ENCODE data around the gene UBP1. TPM values are rescaled to one million over a fixed set of nuclear protein-coding genes. Genes with fewer than 3 reads are reported as not detected.
"Not testable (repeated sequence)": the region's sequence is repeated elsewhere in the genome, so short reads cannot be mapped to it uniquely, and the experiment has no call there.

UBP1 gene
- polyA plus RNA-seq, 3 donors, result 15.6 to 31.4 (median 28.7) TPM

DNA sequence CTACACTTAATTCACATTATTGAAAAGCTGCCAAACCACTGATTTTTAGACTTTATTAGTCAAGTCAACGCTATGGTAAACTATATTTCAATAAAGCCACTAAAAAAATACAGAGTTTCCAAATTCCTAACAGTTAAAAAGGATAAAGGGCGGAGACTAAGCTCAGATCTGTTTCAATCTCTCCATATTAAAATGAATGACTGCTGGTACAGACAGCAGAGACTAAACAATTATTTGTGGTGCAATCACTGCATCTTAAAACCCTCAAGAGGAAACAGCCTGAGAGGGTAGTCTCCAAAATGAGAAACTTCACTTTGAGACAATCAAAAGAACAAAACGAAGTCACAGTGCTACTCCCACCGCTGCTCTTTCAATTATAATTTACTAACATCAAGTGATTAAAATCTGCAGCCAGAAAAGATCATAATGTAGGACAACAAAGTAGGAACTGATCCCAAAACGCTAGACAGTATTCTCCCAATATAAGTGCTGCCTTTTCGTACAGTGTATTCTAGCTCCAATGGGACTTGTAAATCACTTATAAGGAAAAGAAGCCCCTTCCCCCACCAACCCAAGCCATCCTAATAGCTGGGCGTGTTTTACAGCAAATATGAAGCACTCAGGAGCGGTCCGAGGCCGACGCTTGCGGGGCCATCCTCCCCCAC lies 1.2 kb downstream of the UBP1 start:
- 2 to 6% (median 4%) methylated on average over 12 of the region's 12 CpGs for WGBS, 3 donors
- peak overlapping the region; percentile 90 for H3K27ac ChIP-seq (ENCODE audit: low read depth, low read length)

DNA sequence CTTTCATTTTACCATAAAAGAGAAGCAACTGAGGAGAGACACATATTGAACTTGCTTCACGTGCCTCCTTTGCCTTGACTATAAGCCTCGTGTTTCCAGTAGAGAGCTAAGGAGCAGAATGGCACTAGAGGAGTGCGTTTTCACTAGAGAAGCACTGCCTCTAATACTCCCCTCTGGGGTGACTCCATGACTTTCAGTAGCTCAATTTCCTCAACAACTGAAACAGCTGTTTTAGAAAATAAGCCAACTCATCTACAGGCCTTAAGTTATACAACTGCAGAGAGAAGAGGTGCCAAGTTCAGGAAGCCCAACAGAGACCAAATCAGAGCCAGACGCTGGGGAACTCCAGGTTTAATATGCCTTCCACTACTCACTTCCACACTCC lies 1.9 kb downstream of the UBP1 start:
- WGBS, 3 donors, result 4 to 17% (median 6%) methylated on average over 4 of the region's 4 CpGs
- H3K27ac ChIP-seq (ENCODE audit: low read depth, low read length), result no peak overlapping the region

- H3K27ac ChIP-seq (ENCODE audit: low read depth, low read length), result no peak overlapping the region
- 48 to 65% (median 51%) methylated on average over 3 of the region's 3 CpGs for WGBS, 3 donors
These were observed 2.5 kb downstream of the UBP1 start for GRCh38 chr3:33437556-33438283.

DNA sequence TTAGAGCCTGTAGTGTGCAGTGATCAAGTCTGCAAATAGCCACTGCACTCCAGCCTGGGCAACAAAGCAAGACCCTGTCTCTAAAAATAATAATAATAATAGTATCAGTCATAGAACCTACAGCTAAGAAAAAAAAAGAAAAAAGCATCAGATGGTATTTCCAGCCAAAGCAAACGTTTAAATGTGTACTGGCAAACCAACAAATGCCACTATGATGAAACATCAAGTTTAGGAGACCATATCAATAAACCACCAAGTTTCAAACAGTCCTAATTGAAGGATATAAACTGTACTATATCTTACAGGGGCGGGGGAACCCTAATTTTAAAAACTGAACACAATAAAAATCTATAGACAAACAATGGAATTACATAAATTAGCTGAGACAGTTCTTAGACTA lies 6.4 kb downstream of the UBP1 start:
- WGBS, 3 donors, result 52 to 58% (median 52%) methylated on average over 2 of the region's 2 CpGs
- no peak overlapping the region for H3K27ac ChIP-seq (ENCODE audit: low read depth, low read length)

DNA sequence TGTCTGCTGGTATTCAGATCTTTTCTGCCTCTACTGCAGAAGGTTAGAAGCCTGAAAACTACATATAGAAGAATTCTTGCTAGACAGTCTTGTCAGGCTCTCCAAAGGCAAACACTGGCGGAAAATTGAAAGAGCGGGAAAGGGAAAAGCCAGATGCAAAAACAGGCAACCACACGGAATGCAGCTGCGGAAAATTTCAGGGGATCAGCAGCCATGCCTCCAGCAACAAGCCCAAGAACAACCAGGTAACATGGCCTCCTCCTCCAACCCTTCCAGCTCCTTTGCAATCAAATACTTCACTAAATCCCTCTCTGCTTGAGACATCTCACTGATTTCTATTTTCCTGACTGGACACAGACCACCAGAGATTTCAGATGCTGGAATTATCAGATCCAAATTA lies 9.6 kb downstream of the UBP1 start:
- 92 to 98% (median 94%) methylated on average over 4 of the region's 4 CpGs for WGBS, 3 donors
- H3K27ac ChIP-seq (ENCODE audit: low read depth, low read length), result no peak overlapping the region

- WGBS, 3 donors, result 88 to 91% (median 89%) methylated on average over 1 of the region's 1 CpG
- H3K27ac ChIP-seq (ENCODE audit: low read depth, low read length), result no peak overlapping the region
These were observed 10.1 kb downstream of the UBP1 start for GRCh38 chr3:33430061-33430460.

- H3K27ac ChIP-seq (ENCODE audit: low read depth, low read length), result not testable (repeated sequence)
- WGBS, 3 donors, result 83 to 84% (median 83%) methylated on average over 2 of the region's 2 CpGs
These were observed 10.9 kb downstream of the UBP1 start for GRCh38 chr3:33429306-33429705.

DNA sequence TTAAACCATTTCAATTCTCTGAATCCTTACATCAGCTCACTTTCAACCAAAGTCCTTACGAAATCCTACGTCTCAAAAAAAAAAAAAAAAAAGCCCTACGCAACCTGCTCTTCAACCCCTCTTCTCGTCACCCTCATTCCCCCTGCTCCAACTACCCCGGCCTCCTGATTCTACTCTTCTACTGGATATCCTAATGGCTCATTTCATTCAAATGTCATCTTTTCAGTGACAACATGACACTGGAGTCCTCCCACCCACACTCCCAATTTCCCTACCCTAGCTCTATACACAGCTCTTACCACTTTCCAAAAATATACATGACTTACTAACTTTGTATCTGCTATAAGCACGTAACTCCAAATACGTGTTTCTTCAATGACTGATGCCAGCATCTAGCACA lies 11.5 kb downstream of the UBP1 start:
- WGBS, 3 donors, result 65 to 78% (median 74%) methylated on average over 7 of the region's 7 CpGs
- H3K27ac ChIP-seq (ENCODE audit: low read depth, low read length), result no peak overlapping the region

- no peak overlapping the region for H3K27ac ChIP-seq (ENCODE audit: low read depth, low read length)
- WGBS, 3 donors, result 93 to 96% (median 96%) methylated on average over 10 of the region's 10 CpGs
These were observed 13.4 kb downstream of the UBP1 start for GRCh38 chr3:33426630-33427317.

DNA sequence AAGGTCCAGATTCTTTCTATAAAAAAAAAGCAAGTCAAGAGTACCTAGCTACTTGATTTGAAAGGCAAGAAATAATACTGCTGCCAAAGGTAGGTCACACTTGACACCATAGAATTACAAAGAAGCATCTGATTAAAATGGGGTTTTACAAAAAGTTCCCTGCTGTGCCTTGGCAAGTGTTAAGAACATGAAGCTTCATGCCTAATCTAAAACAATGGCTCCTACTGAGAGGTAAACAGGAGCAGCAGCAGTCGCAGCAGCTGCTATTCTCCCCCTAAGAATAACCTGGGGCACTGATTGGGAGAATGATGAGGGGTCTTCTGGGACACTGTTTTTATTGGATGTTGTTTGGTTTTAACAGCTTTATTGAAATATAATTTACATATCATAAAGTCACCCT lies 14.1 kb downstream of the UBP1 start:
- no peak overlapping the region for H3K27ac ChIP-seq (ENCODE audit: low read depth, low read length)
- WGBS, 3 donors, result 69 to 93% (median 88%) methylated on average over 1 of the region's 1 CpG

- 67 to 88% (median 73%) methylated on average over 2 of the region's 2 CpGs for WGBS, 3 donors
- H3K27ac ChIP-seq (ENCODE audit: low read depth, low read length), result no peak overlapping the region
These were observed 14.8 kb downstream of the UBP1 start for GRCh38 chr3:33425453-33425852.

DNA sequence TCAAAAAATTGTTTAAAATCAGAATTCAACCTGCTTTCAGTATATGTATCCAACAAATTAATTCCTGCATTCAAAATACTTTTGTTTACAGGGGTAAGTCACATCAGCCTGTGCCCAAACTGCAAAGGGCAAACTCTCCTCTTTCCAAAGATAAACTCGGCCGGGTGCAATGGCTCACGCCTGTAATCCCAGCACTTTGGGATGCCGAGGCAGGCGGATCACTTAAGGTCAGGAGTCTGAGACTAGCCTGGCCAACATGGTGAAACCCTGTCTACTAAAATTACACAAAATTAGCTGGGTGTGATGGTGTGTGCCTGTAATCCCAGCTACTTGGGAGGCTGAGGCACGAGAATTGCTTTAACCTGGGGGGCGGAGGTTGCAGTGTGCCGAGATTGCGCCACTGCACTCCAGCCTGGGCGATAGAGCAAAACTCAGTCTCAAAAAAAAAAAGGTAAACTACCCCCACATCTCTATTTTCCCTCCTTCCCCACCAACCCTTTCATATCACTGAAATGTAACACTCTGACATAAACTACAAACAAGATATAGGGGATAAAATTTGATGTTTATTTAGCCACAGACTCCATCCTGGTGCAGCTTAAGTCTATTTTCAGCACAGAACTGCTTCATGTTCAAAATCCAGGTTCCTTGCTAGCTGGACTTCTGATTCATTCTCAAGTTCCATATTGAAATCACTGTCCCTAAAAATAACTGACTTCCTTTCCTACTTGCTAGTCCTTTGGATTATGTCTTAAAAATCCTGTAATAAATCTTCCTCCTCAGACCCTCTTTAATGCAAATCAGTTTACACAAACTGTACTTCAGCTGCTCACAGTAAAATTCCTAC lies 15.4 kb downstream of the UBP1 start:
- no peak overlapping the region for H3K27ac ChIP-seq (ENCODE audit: low read depth, low read length)
- 88 to 93% (median 90%) methylated on average over 10 of the region's 10 CpGs for WGBS, 3 donors

DNA sequence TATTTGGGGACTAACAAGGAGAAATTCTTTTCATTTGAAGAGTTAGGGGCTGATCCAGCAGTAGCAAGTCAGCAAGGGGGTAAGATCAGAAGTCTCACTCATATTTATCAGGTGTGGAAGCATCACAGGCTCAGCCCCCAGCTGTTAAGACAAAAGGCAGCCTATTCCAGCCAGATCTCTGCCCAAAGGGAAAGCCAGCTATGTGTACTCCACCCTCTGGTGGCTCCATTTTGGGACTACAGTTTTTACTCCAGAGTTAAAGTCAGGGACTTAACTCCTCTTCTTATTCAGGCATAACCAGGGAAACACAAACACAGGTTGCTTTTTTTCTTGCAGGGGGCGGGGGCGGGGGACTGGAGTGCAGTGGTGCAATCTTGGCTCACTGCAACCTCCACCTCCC lies 19.2 kb downstream of the UBP1 start:
- WGBS, 3 donors, result 96 to 100% (median 98%) methylated on average over 2 of the region's 2 CpGs
- H3K27ac ChIP-seq (ENCODE audit: low read depth, low read length), result no peak overlapping the region

- no peak overlapping the region for H3K27ac ChIP-seq (ENCODE audit: low read depth, low read length)
- WGBS, 3 donors, result 83 to 100% (median 86%) methylated on average over 1 of the region's 1 CpG
These were observed 20.3 kb downstream of the UBP1 start for GRCh38 chr3:33419948-33420347.

DNA sequence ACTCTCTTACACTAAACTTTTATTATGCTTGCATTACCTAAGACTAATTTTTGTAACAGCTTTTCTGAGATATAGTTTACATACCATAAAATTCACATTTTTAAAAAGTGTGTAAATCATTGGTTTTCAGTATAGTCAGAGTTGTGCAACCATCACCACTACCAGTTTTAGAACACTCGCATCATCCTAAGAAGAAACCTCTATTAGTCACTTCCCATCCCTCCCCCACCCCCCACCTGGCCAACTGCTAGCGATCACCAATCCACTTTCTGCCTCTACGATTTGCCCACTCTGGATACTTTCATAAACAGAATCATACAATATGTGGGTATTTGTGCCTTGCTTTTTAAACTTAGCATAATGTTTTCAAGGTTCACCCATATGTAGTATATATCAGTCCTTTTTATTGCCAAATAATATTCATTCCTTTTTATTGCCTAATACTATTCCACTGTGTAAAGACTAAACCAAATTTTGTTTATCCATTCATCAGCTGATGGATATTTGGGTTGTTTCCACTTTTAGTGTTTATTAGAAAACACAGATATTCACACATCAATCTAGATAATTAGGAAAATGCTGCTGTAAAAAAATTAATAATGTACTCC lies 23.0 kb downstream of the UBP1 start:
- 77 to 95% (median 77%) methylated on average over 3 of the region's 3 CpGs for WGBS, 3 donors
- H3K27ac ChIP-seq (ENCODE audit: low read depth, low read length), result no peak overlapping the region

DNA sequence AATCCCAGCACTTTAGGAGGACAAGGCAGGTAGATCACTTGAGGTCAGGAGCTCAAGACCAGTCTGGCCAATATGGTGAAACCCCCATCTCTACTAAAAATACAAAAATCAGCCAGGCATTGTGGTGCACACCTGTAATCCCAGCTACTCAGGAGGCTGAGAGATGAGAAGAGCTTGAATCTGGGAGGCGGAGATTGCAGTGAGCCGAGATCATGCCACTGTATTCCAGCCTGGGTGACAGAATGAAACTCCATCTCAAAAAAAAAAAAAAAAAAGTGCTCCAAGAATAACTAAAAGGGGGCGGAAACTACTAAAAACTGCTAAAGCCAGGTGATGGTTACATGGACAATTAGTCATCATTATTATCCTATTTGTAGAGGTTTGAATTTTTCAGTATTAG lies 29.4 kb downstream of the UBP1 start:
- H3K27ac ChIP-seq (ENCODE audit: low read depth, low read length), result not testable (repeated sequence)
- 94 to 97% (median 97%) methylated on average over 3 of the region's 3 CpGs for WGBS, 3 donors

DNA sequence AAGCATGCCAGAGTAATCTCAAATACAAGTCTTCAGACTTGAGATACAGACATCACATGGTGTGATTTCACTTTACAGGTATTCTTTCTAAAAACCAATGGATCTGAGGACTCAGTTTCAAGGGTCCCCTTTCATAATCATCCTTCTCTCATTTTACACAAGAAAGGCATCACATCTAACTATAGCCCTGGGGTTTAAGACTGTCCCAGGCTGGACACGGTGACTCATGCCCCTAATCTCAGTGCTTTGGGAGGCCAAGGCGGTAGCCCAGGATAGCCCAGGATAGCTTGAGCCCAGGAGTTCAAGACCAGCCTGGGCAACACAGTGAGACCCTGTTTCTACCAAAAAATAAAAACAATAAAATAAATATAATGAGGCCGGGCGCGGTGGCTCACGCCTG lies 36.4 kb downstream of the UBP1 start:
- 96 to 99% (median 96%) methylated on average over 6 of the region's 6 CpGs for WGBS, 3 donors
- H3K27ac ChIP-seq (ENCODE audit: low read depth, low read length), result no peak overlapping the region

DNA sequence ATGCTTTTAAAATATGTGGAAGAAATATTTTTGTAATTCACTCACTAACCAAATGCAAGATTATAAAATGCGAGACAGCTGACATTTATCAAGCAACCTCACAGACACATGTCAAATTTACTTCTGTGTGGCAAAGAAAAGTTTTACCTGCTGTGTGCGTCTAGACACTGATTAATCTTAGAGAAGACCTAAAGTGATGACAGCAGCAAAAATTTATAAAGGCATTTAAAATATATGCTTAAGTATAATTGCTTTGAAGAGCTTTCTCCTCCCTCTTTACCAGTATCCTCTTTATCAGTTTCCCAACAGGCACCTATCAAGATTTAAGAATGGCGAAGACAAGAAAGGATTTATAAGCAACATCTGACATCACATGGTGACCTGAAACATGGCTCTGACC lies 37.3 kb downstream of the UBP1 start:
- no peak overlapping the region for H3K27ac ChIP-seq (ENCODE audit: low read depth, low read length)
- WGBS, 3 donors, result 94 to 97% (median 96%) methylated on average over 3 of the region's 3 CpGs

Data from adipose tissue (tissue), 3 donors.